ENCODE measurements around the gene PCDHA8.
"Not testable (repeated sequence)": the region's sequence is repeated elsewhere in the genome, so short reads cannot be mapped to it uniquely, and the experiment has no call there.

The PCDHA8 gene

DNA sequence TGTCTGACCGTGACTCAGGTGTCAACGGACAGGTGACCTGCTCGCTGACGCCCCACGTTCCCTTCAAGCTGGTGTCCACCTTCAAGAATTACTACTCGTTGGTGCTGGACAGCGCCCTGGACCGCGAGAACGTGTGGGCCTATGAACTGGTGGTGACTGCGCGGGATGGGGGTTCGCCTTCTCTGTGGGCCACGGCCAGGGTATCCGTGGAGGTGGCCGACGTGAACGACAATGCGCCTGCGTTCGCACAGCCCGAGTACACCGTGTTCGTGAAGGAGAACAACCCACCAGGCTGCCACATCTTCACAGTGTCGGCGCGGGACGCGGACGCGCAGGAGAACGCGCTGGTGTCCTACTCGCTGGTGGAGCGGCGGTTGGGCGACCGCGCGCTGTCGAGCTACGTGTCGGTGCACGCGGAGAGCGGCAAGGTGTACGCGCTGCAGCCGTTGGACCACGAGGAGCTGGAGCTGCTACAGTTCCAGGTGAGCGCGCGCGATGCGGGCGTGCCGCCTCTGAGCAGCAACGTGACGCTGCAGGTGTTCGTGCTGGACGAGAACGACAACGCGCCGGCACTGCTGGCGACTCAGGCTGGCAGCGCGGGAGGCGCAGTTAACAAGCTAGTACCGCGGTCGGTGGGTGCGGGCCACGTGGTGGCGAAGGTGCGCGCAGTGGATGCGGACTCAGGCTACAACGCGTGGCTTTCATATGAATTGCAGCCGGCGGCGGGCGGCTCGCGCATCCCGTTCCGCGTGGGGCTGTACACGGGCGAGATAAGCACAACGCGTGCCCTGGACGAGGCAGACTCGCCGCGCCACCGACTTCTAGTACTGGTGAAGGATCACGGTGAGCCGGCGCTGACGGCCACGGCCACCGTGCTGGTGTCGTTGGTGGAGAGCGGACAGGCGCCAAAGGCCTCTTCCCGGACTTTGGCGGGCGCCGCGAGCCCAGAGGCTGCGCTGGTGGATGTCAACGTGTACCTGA, 29.5 kb downstream of the PCDHA8 start:
- DNase-seq = no peak

DNA sequence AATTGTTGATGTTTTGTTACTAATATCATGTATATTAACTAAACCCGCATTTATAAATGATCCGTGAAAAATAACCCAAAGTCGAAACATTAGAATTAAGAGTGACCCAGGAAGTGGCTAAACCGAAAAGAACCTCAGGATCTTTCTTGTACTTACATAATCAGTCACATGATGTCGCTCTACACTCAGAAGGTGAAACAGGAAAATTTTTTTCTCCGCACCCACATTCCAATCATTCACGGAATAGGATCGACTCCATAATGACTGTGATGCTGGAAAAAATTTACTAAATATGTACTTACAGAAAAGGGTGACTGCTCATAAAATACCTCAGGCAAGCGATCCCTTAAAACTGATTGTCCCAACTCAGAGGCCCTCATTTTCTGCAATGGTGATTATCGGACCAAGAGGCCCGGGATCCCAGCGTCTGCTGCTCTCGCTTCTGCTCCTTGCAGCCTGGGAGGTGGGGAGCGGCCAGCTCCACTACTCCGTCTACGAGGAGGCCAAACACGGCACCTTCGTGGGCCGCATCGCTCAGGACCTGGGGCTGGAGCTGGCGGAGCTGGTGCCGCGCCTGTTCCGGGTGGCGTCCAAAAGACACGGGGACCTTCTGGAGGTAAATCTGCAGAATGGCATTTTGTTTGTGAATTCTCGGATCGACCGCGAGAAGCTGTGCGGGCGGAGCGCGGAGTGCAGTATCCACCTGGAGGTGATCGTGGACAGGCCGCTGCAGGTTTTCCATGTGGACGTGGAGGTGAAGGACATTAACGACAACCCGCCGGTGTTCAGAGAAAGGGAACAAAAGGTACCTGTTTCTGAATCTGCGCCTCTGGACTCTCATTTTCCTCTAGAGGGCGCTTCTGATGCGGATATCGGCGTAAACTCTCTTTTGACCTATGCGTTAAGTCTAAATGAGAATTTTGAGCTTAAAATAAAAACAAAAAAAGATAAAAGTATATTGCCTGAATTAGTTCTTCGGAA, 34.4 kb downstream of the PCDHA8 start, which contains the start of gene PCDHA12:
PCDHA12 (plus strand) TSS at position 224 of the 981 bp plus-strand sequence; CDS start at position 389, 165 bp downstream.
- no peak for DNase-seq

DNA sequence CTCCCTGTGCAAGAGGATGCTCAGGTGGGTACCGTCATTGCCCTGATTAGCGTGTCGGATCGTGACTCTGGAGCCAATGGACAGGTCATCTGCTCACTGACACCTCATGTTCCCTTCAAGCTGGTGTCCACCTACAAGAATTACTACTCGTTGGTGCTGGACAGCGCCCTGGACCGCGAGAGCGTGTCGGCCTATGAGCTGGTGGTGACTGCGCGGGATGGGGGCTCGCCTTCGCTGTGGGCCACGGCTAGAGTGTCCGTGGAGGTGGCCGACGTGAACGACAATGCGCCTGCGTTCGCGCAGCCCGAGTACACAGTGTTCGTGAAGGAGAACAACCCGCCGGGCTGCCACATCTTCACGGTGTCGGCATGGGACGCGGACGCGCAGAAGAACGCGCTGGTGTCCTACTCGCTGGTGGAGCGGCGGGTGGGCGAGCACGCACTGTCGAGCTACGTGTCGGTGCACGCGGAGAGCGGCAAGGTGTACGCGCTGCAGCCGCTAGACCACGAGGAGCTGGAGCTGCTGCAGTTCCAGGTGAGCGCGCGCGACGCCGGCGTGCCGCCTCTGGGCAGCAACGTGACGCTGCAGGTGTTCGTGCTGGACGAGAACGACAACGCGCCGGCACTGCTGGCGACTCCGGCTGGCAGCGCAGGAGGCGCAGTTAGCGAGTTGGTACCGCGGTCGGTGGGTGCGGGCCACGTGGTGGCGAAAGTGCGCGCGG, 35.7 kb downstream of the PCDHA8 start:
- DNase-seq = not testable (repeated sequence)

DNA sequence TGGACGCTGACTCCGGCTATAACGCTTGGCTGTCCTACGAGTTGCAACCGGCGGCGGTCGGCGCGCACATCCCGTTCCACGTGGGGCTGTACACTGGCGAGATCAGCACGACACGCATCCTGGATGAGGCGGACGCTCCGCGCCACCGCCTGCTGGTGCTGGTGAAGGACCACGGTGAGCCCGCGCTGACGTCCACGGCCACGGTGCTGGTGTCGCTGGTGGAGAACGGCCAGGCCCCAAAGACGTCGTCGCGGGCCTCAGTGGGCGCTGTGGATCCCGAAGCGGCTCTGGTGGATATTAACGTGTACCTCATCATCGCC, 36.2 kb downstream of the PCDHA8 start:
- no peak for DNase-seq

DNA sequence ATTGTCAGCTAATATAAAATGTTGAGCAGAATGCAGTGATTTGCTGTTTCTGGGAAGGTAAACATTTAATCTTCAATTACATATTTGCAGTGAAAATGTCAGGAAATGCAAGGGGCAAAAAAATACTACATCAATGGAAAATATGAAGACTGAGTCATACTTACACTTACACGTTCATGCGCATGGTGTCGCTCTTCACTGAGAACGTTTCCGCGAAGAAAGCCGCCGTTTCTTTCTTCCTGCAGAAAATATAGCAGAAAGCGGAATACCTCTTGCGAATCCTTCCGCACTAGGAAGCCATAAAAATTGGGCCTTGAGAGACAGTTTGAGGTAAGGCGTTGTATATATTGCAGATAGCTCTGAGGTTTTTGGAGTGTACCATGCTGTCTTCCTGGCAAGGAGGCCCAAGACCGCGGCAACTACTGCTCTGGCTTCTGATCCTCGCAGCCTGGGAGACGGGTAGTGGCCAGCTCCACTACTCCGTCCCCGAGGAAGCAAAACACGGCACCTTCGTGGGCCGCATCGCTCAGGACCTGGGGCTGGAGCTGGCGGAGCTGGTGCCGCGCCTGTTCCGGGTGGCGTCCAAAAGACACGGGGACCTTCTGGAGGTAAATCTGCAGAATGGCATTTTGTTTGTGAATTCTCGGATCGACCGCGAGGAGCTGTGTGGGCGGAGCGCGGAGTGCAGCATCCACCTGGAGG, 41.1 kb downstream of the PCDHA8 start, which contains the start of gene PCDHA13:
PCDHA13 (plus strand) TSS at position 236 of the 702 bp plus-strand sequence; CDS start at position 381, 145 bp downstream.
- DNase-seq = no peak

DNA sequence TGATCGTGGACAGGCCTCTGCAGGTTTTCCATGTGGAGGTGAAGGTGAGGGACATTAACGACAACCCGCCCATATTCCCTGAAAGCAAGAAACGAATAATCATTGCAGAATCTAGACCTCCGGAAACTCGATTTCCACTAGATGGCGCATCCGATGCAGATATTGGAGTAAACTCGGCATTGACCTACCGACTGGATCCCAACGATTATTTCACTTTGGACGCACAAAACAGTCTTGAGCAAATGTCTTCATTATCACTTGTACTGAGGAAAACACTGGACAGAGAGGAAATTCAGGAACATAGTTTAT, 41.6 kb downstream of the PCDHA8 start:
- DNase-seq = no peak

DNA sequence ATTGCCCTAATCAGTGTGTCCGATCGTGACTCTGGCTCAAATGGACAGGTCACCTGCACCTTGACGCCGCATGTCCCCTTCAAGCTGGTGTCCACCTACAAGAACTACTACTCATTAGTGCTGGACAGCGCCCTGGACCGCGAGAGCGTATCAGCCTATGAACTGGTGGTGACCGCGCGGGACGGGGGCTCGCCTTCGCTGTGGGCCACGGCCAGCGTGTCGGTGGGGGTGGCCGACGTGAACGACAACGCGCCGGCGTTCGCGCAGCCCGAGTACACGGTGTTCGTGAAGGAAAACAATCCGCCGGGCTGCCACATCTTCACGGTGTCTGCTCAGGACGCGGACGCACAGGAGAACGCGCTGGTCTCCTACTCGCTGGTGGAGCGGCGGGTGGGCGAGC, 42.4 kb downstream of the PCDHA8 start:
- DNase-seq = no peak

DNA sequence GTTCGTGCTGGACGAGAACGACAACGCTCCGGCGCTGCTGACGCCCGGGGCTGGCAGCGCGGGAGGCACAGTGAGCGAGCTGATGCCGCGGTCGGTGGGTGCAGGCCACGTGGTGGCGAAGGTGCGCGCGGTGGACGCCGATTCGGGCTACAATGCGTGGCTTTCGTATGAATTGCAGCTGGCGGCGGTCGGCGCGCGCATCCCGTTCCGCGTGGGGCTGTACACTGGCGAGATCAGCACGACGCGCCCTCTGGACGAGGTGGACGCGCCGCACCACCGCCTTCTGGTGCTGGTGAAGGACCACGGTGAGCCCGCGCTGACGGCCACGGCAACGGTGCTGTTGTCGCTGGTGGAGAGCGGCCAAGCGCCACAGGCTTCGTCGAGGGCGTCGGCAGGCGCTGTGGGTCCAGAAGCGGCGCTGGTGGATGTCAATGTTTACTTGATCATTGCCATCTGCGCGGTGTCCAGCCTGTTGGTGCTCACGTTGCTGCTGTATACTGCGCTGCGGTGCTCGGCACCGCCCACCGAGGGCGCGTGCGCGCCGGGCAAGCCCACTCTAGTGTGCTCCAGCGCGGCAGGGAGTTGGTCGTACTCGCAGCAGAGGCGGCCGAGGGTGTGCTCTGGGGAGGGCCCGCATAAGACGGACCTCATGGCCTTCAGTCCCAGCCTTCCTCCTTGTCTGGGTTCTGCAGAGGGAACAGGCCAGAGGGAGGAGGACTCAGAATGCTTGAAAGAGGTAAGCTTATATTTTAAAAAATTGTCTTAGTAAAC, 43.1 kb downstream of the PCDHA8 start:
- DNase-seq = no peak
